GM18951 (cell line): ENCODE results near the gene DAP.
"Not testable (repeated sequence)": the region's sequence is repeated elsewhere in the genome, so short reads cannot be mapped to it uniquely, and the experiment has no call there.

Experiments used
- POLR2A ChIP-seq: IDR thresholded peaks from 4 replicates; pipeline ENCODE4 v1.6.1; 2011; ENCODE audit warnings: mild to moderate bottlenecking; ENCODE audit not compliant: insufficient read length, insufficient read depth; ENCODE audit errors: extremely low read depth
- in situ Hi-C: fragments of 300-500 bp; cut with MboI; formaldehyde crosslinking; loops from one replicate; pipeline ENCODE4 v1.12.0; 2022; ENCODE audit warnings: low sequenced_read_pairs, mixed read lengths, inconsistent platforms; ENCODE audit not compliant: unreplicated experiment

DAP gene

DNA sequence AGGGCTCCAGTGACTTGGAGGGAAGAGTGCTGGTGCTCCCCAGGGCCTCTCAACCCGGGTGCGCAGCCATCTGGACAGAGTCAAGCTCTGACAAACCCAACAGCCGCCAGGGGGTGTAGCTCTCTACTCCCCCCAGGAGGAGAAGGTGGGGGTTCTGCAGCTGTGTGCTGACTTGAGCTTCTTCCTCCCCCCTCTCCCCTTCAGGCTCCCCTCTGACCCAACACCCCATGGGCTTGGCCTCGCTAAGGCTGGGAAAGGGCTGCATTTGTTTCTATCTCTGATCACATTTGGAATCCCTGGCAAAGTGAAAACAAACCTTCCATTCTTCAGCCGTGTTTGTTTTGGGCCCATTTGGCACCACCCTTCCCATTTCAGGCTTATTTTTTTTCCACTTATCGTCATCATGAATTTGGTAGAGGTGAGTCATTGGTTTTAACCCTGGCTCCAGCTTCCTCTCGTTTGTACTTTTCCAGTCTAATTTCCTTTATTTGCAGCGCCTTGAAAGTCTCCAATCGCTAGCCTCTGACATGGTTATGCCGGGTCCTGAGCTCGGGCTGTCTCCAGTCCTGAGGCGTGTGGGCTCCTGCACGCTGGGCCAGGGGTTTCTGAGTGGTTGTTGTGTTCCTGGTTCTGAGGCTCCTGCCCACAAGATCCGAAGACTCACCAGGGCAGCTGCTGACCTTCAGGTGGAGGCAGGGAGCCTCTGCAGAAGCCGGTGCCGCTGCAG is 36.1 kb downstream of the DAP start:
- in situ Hi-C loops = no loop called here
- TF ChIP-seq POLR2A = no peak

- in situ Hi-C loops = no loop called here
- TF ChIP-seq POLR2A = no peak
Measured at GRCh38 chr5:10723514-10723913, 37.5 kb downstream of the DAP start.

- in situ Hi-C loops = not testable (repeated sequence)
Measured at GRCh38 chr5:10720766-10721165, 40.3 kb downstream of the DAP start.

DNA sequence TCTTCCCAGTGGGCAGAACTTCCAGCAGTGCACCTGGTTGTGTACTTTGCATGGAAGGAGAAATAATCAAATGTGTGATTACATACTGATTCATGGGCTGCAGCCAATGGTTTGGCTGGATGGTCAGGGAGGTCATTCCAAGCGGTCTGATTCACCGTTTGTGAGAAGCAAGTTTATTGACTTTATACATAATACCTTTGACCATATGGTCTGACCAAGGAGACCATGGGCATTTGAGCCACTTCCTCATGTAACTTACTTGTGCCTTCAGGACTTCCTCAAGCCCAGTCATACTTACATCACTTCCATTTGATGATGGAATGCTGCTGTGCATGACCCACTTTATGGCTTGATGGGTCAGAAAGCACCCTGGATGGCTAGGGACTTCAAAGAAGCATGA is 41.1 kb downstream of the DAP start:
- TF ChIP-seq POLR2A = no peak
- in situ Hi-C loops = no loop called here

DNA sequence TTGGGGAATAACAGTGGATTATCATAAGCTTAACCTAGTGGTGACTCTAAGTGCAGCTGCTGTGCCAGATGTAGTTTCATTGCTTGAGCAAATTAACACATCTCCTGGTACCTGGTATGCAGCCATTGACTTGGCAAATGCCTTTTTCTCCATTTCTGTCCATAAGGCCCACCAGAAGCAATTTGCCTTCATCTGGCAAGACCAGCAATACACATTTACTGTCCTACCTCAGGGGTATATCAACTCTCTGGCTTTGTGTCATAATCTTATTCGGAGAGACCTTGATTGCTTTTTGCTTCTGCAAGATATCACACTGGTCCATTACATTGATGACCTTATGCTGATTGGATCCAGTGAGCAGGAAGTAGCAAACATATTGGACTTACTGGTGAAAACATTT is 42.4 kb downstream of the DAP start:
- in situ Hi-C loops = not testable (repeated sequence)

- in situ Hi-C loops = not testable (repeated sequence)
Measured at GRCh38 chr5:10716825-10717224, 44.2 kb downstream of the DAP start.

DNA sequence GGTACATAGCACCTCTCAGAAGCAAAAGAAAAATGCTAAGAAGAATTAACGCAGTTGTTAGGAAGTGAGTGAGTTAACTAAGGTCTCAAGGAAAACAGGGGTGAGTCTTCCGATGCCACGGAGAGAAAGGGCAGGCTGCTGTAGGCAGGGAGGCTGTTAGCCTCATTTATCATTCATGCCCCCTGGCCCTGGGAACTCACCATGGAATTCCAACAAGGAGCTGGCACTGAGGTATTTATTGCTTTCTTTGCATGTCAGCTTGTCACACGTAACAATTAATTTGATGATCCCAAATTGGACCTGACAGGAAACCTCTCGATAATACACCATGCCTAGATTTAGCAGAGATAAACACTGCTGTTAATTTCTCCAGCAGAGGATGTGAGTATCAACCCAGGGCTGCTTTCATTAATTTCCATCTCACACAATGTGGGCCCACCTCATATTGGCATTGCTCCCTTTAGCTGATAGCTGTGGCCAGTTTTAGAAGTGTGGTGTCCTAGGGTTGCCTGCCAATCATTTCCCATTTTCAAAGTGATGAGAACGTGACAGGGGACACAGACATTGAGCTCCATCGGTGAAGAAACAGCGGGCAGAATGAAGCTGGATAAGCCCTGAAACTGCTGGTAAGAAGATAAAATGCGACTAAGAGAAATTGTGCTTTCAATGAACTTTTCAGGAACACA is 45.3 kb downstream of the DAP start:
- TF ChIP-seq POLR2A = no peak
- in situ Hi-C loops = no loop called here

GRCh38 chr5:10712574-10713366 is 48.3 kb downstream of the DAP start:
- in situ Hi-C loops = no loop called here
- no peak for TF ChIP-seq POLR2A

DNA sequence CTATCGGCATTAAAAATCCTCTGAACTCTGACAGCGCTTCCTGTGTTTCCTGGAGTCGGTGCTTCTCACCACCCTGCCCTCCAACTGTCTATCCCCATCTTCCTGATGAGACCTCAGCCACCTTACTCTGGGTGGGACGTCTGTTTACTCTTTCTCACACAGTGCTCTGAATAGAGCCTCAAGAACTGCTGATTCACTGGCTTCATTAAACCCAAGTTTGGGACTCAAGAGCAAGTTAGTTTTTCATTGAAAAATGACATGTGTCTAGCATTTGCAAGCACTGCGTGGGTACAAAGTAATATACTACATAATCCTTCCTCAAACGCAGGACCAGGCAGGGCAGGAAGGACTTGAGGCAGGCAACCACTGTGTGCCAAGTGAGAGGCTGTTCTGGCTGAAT is 49.5 kb downstream of the DAP start:
- TF ChIP-seq POLR2A = no peak
- in situ Hi-C loops = no loop called here

- TF ChIP-seq POLR2A = no peak
- in situ Hi-C loops = no loop called here
Measured at GRCh38 chr5:10710513-10711128, 50.4 kb downstream of the DAP start.

DNA sequence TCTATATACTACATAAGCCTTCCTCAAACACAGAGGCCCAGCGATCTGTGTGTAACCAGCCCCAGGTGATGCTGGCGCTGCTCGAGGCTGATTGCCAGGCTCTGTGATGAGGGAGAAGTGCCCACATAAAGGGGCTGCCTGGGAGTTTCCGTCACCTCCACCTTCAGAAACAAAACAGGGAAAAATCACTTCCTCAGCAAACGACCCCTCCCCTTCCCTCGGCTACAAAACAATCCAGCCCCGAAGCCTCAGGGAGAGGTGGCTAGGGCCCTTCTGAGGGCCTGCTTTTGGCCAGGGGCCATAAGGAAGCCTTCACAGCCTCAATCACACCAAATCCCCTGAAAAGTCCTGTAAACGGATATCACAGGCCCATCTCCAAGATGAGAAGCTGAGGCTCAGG is 51.1 kb downstream of the DAP start:
- no peak for TF ChIP-seq POLR2A
- in situ Hi-C loops = no loop called here

- no peak for TF ChIP-seq POLR2A
- in situ Hi-C loops = no loop called here
Measured at GRCh38 chr5:10709409-10709808, 51.6 kb downstream of the DAP start.

GRCh38 chr5:10708189-10708944 is 52.7 kb downstream of the DAP start:
- no peak for TF ChIP-seq POLR2A
- in situ Hi-C loops = no loop called here
